GM18868 (cell line): ENCODE data around the gene LAMC2.
"Not testable (repeated sequence)": the region's sequence is repeated elsewhere in the genome, so short reads cannot be mapped to it uniquely, and the experiment has no call there.

ENCODE experiments used
- ATAC-seq: cut with Tn5 transposase; IDR thresholded peaks from one replicate; pipeline ENCODE4 v1.9.1; 2021; ENCODE audit warnings: mild to moderate bottlenecking, moderate library complexity; ENCODE audit not compliant: unreplicated experiment

Gene LAMC2

DNA sequence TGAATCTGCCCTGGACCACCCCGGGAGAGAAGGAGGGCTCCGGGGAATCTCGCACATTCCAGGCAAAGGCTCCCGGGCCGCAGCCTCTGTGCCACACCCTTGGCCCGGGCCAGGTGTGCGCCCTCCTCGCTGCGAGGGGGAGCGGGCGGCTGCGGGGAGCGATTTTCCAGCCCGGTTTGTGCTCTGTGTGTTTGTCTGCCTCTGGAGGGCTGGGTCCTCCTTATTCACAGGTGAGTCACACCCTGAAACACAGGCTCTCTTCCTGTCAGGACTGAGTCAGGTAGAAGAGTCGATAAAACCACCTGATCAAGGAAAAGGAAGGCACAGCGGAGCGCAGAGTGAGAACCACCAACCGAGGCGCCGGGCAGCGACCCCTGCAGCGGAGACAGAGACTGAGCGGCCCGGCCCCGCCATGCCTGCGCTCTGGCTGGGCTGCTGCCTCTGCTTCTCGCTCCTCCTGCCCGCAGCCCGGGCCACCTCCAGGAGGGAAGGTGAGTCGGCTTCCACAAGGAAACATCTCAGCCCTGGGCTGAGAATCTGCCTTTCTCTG, at the start of gene LAMC2:
LAMC2 (plus strand) TSS at position 324 of the 550 bp plus-strand sequence; CDS start at position 413, 89 bp downstream.
- no peak for ATAC-seq

DNA sequence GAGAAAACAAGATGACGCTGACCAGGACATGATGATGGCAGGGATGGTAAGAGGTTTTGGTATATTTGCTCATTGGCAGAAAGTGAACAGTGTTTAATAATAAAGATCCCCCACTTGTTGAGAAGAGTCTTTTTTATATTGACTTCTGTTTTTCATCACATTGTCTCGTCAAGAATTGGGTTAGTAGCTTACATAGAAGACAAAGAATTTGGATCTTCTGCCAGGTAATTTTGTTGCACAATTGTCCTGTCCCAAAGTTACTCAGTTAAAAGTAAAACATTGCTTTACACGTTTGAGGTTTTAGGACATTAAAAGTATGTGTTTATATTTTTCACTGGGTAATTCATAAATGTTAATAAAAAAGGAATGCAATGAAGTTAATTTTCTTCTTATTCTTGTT, 48.3 kb upstream of the LAMC2 start:
- no peak for ATAC-seq

DNA sequence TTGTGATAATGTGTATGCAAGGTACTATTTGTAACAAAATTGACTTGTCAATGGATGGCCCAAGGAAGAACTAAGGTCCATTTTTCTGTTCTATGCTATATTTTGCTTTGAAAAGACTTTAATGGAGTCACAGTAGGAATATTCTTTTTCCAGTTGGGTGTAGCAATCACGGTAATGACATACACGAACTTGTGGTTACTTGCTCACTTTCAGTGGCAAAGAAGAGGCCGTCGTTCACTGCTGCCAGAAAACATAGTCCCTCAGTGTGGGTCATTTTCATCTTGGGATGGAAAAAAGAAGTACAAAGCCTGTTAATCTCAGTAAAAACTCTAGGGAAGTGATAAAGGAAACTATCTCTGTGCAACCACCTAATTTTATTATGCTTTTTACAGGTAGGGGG, 47.8 kb upstream of the LAMC2 start:
- ATAC-seq: no peak

DNA sequence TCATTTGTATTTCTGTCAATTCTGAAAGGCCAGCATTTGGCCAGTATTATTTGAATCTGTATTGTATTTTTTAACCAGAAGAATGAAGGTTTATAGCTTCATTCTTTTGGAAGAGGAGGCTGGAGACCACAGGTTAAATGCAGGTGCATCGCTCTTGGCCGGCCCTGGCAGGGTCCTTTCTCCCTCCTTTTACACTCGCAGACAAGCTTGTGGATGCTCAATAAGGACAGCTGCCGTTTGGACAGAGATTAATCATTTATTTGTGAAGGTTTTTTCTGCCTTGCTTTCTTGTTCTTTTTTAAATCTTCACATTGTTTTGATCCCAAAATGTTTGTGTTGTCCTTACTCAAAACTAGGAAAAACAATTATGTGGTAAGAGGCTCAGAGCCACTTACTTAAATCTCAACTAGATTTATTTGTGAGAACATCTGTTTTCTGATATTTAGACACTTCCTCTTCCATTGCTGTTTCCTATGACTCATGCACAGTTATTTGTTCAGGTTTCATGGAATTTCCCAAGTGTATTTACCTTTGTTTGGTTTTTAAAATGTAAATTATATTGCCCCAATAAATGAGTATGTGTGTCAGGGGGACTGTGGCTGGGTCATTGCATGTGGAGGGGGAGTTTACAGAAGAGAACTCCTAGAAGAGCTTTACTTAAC, 46.7 kb upstream of the LAMC2 start:
- ATAC-seq: no peak

DNA sequence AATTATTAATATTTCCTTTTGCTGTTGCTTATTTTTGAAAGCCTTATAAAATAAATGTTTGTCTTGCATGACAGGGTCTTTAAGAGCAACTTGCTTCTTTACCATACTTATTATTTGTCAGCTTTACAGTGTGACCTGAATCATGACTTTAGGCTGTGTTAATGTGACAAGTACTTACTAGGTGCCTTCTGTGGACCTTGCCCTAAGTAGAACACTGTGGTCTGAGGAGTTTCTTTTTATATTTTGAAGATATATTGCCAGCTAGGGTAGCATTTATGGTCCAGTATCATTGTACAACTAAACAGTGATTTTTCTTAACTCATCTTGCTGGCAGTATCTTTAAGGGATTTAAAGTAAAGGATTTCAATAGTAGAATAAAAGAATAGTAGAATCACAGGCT, 45.4 kb upstream of the LAMC2 start:
- no peak for ATAC-seq

DNA sequence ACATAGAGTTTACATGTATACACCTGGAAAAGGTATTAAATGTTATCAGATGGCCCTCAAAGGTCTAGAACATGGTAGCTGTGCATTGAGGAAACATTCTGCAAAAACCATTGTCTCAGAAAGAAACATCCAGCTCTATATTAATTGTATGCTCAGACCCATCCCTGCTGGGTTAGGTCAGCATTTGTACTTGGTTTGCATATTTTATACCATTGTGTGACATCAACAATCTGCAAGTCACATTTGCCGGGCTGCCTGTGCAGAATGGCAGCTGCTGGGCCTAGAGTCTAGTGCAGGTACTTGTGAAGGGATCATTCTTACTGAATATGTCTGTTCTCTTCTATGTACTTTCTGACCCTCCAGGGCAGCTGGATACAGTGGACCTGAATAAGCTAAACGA, 43.9 kb upstream of the LAMC2 start:
- ATAC-seq: no peak

DNA sequence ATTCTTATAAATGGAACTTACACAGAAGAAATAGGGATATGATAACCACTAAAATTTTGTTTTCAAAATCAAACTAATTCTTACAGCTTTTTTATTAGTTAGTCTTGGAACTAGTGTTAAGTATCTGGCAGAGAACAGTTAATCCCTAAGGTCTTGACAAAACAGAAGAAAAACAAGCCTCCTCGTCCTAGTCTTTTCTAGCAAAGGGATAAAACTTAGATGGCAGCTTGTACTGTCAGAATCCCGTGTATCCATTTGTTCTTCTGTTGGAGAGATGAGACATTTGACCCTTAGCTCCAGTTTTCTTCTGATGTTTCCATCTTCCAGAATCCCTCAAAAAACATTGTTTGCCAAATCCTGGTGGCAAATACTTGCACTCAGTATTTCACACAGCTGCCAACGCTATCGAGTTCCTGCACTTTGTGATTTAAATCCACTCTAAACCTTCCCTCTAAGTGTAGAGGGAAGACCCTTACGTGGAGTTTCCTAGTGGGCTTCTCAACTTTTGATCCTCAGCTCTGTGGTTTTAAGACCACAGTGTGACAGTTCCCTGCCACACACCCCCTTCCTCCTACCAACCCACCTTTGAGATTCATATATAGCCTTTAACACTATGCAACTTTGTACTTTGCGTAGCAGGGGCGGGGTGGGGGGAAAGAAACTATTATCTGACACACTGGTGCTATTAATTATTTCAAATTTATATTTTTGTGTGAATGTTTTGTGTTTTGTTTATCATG, 42.3 kb upstream of the LAMC2 start:
- ATAC-seq: no peak

DNA sequence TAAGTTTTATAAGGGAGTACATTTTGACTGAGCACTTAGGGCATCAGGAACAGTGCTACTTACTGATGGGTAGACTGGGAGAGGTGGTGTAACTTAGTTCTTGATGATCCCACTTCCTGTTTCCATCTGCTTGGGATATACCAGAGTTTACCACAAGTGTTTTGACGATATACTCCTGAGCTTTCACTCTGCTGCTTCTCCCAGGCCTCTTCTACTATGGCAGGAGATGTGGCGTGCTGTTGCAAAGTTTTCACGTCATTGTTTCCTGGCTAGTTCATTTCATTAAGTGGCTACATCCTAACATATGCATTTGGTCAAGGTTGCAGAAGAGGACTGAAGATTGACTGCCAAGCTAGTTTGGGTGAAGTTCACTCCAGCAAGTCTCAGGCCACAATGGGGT, 41.3 kb upstream of the LAMC2 start:
- no peak for ATAC-seq

DNA sequence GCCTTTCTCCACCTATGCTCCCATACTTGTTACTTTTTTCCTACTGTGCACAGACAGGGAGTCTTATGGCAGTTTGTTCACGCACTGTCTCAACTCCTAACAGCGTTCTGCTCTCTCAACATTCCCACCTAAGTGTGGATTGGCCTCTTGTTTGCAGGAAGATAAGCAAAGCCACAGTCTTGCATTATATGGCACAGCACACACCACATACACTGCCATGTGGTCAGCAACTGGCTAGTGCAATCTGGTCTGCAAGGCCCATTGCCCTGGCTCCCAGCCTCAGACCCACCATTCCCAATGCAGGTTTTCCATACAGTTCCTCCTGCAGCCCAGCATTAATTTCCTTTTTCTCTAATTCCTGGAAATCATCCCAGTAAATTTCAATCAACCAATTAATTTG, 38.3 kb upstream of the LAMC2 start:
- ATAC-seq: no peak

DNA sequence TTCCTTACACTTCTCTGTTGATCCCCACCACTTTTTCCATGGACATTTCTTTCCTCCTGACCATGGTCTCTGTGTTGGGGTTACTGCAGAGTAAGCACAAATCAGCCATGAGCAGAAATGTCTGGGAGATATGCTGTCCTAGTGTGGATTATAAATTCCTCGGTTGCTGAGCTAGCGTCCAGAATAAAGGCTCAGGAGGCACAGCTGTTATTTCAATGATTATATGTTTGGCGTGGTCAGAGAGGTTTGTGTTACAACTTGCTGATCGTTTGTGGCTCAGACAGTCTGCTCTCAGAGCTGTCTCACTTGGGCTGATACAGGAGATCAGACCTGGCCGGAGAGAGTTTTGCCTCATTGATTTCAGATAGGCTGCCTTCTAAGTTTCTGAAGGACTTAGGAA, 37.5 kb upstream of the LAMC2 start:
- no peak for ATAC-seq

DNA sequence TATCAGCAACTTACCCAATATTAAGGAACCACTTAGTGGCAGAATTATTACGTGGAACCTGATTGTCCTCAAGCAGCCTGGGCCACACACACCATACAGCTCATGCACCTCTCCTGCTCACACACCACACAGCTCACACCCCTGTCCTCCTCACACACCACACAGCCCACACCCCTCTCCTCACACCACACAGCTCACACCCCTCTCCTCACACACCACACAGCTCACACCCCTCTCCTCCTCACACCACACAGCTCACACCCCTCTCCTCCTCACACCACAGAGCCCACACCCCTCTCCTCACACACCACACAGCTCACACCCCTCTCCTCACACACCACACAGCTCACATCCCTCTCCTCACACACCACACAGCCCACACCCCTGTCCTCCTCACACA, 36.8 kb upstream of the LAMC2 start:
- no peak for ATAC-seq

DNA sequence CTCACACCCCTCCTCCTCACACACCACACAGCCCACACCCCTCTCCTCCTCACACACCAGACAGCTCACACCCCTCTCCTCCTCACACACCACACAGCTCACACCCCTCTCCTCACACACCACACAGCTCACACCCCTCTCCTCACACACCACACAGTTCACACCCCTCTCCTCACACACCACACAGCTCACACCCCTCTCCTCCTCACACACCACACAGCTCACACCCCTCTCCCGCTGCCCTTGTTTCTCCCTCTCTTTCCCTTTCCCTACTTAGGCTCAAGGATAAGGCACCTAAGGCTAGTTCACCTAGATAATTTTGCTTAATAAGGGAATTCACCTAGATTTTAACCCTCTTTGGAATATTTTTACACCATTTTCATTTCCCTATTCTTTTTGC, 36.0 kb upstream of the LAMC2 start:
- ATAC-seq: not testable (repeated sequence)

DNA sequence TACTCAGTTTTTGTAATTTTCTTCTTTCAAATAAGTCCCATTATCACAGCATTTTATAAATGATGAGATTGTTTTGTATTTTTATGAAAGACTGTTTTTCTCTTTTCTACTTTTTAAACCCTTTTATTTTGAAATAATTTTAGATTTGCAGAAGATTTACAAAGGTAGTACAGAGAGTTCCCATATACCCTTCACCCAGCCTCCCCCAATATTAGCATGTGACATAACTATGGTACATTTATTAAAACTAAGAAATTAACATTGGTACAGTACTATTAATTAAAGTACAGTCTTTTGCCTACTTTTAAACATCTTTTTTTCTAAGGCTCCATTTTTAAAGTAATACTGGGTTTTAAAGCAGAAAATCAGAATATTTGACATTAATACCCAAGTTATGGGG, 35.6 kb upstream of the LAMC2 start:
- no peak for ATAC-seq

DNA sequence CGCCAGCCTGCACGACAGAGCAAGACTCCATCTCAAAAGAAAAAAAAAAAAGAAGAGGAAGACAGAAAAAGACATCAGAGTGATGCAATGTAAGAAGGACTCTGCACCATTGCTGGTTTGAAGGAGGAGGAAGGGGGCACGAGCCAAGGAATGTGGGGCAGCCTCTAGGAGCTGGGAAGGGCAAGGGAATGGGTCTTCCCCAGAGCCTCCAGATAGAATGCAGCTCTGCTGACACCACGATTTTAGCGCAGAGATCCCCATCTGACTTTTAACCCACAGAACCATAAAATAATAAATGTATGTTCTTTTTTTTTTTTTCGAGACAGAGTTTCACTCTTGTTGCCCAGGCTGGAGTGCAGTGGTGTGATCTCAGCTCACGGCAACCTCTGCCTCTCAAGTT, 33.9 kb upstream of the LAMC2 start:
- ATAC-seq: no peak

DNA sequence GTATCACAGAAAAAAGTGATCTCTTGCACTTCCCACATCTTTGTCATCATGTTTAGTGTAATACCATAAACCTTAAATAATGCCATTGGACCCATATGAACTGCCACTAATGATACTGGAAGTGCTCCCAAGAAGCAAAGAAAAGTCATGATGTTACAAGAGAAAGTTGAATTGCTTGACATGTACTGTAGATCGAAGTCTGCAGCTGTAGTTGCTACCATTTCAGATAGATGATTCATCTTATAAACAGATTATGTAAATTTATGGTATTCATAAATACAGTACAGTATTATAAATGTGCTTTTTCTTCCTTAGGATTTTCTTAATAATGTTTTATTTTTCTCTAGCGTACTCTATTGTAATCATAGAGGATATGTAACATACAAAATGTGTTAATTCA, 30.1 kb upstream of the LAMC2 start:
- no peak for ATAC-seq

DNA sequence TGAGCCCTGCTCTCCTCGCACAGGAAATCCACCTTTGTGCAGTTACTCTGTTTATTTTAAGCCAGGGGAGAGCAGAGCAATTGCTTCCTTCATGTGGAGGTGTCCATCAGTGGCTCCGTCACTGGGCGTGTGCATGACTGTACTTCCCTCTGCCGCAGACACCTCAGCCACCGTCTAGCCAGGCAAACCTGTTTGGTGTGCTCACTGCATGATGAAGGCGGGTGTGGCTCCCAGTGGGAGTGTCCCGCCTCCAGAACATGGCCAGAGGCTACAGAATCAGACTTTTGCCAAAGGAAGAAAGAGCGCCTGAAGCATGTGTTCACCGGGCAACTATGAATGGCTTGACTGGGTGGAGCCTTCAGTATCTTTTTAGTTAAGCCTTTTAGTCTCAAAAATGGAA, 26.1 kb upstream of the LAMC2 start:
- ATAC-seq: no peak

DNA sequence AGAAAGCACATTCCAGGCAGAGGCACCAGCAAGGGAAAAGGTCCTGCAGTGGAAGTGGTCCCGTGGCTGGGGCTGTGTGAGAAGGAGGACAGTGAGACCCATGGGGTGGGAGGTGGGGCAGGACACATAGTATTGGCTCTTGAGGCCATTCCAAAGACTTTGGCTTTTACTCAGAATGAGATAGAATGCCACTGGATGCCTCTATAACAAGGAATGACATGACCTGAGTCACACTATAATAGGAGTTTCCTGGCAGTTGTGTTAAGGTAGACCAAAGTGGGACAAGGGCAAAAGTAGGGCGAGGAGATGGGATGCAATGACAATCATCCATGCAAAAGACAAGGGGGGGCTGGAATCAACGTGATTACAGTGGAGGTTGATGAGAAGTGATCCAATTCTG, 24.7 kb upstream of the LAMC2 start:
- no peak for ATAC-seq

DNA sequence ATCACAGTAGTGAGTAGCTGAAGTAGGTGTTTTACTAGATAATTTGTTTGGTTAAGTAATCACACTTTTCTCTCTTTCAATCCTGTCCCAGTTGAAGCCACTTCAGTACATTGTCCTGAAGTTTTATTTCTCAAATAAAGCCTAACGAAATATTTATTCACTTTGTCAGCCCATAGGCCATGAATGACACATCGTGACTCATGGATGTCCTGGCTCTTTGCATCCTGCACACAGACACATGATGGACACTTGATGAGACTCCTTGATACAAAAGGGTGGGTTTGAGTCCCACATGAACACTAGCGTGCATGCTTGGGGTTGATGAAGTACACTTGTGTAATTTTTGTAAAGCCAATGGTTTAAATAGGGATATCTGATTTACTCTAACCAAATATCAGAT, 22.7 kb upstream of the LAMC2 start:
- no peak for ATAC-seq

DNA sequence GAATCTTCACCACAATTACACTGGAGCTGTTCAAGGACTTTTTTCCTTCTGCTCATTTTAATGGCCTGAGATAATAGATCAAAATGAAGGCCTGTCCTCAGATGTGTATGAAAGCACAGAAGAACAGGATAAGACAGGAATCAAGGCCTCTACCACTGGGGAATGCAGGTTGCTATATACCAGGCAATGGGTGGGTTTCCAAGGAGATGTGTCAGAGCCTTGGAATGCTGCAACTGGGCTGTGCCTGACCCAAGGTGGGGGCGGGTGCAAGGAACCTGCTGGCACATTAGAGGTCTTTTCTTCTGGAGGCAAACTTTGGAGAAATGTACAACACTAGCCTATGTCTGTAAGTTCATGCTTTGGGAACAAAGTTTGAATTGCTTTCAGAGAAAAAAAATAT, 21.7 kb upstream of the LAMC2 start:
- ATAC-seq: no peak

DNA sequence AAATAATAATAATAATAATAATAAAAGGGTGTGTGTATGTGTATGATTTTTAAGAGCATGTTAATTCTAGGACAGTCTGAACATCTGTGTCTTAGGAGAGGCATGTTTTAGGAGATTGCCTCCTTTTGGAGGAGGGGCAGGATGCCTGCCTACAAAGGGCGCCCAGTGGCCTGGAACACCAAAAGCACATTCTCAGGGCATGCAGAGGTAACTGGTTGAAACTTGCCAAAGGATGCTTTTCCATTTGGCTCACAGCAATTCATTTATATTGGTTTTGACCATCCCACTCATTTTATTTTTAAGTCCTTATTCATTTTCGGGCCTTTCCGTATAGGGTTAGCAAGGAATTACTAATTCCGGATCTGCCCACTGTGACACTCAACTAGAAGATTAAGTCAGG, 21.1 kb upstream of the LAMC2 start:
- no peak for ATAC-seq

DNA sequence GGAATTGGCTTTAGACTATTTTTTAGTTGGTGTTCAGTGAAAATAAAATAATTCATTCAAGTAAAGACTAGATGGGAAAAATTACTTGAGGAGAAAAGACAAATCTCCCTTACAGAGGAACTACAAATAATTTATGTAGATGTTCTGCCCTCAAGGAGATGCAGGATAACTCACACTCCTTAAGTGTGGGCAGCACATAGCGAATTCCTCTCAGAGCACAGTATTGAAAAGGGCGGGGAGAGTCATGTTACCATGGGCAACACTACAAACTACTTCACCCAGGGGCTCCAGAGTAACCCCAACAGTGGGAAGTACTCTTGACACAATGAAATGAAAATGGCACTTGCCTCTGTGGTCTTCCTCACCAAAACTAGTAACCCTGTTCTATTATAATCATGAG, 20.6 kb upstream of the LAMC2 start:
- ATAC-seq: no peak

DNA sequence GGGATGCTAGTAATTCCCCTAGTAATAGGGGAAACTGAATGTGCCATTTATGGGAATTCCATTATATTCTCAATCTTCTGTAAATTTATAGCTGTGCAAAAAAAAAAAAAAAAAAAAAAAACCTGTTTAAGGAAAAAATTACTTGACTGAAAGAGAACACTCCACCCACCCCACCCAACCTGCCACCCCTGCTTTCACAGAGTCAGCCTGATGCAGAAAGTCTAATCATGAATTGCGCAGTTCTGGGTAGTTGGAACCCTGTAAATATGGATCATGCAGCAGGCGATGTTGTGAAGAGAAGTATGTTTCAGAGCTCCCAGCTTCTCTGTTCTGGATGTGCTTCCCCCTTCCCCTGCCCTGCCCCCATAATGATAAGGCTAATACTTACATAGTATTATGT, 19.6 kb upstream of the LAMC2 start:
- ATAC-seq: no peak

DNA sequence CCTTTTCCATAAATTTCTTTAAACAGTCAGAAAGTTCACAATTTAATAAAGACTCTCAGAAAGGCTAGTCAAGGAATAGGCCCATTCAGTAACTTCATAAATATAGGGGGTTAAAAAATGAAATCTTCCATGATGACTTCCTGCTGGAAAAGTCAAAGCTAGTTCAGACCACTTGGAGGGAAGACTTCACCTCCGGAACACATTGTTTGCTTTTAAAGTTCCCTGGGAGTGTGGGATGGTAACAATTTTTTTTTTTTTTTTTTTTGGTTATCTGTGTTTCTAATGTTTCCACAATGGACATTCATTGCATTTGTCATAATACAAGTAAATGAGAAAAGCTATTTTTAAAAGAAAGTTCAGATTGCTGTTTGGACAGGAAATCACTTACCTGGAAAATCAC, 18.4 kb upstream of the LAMC2 start:
- ATAC-seq: no peak
